Testis (tissue), 3 donors: ENCODE data around the gene GALNT17. TPM values are rescaled to one million over a fixed set of nuclear protein-coding genes. Genes with fewer than 3 reads are reported as not detected.

Experiments used
- DNase-seq: peaks from one replicate; pipeline ENCODE4 v3.0.0-alpha.2; 2019
- H3K27ac ChIP-seq, 2 donors: fragments of 200-600 bp; sonication (generic); one replicate each; pipeline ENCODE4 v1.5.1; 2019
- H3K27me3 ChIP-seq: fragments of 200-600 bp; sonication (generic); one replicate; pipeline ENCODE4 v1.5.1; 2019
- H3K36me3 ChIP-seq: fragments of 200-600 bp; sonication (generic); one replicate; pipeline ENCODE4 v1.5.1; 2017; ENCODE audit warnings: low read depth; ENCODE audit errors: missing control alignments
- H3K4me1 ChIP-seq: fragments of 200-600 bp; sonication (generic); one replicate; pipeline ENCODE4 v1.5.1; 2019
- H3K4me3 ChIP-seq, 2 donors: fragments of 200-600 bp; sonication (generic); one replicate each; pipeline ENCODE4 v1.5.1; 2017 to 2019
- H3K9me3 ChIP-seq: fragments of 200-600 bp; sonication (generic); one replicate; pipeline ENCODE4 v1.5.1; 2017
- POLR2A ChIP-seq: fragments of 450-650 bp; IDR thresholded peaks from one replicate; pipeline ENCODE4 v1.6.1; 2017; ENCODE audit warnings: antibody characterized with exemption, mild to moderate bottlenecking, moderate library complexity
- WGBS, 2 donors: methylation state at CpG; one replicate each; pipeline ENCODE4 v1.1.5; 2018; 5-methylcytosine and 5-hydroxymethylcytosine counted together
- intact Hi-C: fragments of 100-400 bp; cut with DNase I; formaldehyde crosslinking; loops from one replicate; pipeline ENCODE4 v1.15.1; 2023; ENCODE audit warnings: low total_unique reads
- polyA plus RNA-seq: library from polyadenylated mRNA; stranded (reverse); fragments of 350-450 nt; fragmentation: Illumina TruSeq; extraction: RNeasy Lipid Tissue Mini Kit (QIAGEN cat#74804); gene quantifications from one replicate; pipeline ENCODE4 v1.2.3, GENCODE V29; 2014; ENCODE audit warnings: low read depth, low replicate concordance; ENCODE audit not compliant: insufficient read depth
- total RNA-seq, 2 donors: library from RNA; depleted of rRNA; stranded (reverse); fragments of >200 nt; gene quantifications; one replicate each; pipeline ENCODE4 v1.2.3, GENCODE V29; 2016
- TF ChIP-seq, protein P1 (sequence below), 3 experiments: fragments of 450-650 bp in 2 of 3; fragments of 200-600 bp in 1 of 3; sonication (generic) in 1 of 3; IDR thresholded peaks; one replicate each; pipeline ENCODE4 v1.5.1; 2016 to 2019; ENCODE audit warnings: antibody characterized with exemption in 3 of 3, mild to moderate bottlenecking in 2 of 3, moderate library complexity in 1 of 3

Gene GALNT17
- total and polyA plus RNA-seq, 3 donors from 2014 or later: 10.9 to 39.1 (median 29.4) TPM

DNA sequence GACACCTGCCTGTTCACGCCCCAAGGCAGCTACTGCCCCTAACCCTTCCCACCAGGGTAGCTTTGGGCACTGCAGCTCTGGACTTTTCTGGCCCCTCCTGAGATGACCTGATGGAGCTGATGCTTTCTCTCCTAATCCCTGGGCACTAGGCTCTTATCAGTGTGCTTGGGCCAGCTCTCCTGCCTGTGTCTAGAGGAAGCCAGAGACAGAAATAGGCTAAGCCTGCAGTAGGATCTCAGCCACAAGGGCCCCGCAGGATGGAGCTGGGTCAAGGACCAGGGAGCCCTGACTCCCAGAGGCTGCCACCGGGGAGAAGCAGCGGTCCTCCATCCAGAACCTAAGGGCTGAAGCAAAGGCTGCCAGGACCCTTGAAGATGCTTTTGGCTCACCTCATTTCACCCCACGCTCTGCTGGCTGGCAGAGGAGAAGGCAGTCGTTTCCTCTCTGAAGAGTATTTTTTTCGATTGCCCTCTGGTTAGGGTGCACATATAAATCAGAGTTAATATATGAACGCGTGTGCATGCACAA, 580.8 kb downstream of the GALNT17 start:
- TF ChIP-seq POLR2A: no peak
- TF ChIP-seq, protein P1, sequence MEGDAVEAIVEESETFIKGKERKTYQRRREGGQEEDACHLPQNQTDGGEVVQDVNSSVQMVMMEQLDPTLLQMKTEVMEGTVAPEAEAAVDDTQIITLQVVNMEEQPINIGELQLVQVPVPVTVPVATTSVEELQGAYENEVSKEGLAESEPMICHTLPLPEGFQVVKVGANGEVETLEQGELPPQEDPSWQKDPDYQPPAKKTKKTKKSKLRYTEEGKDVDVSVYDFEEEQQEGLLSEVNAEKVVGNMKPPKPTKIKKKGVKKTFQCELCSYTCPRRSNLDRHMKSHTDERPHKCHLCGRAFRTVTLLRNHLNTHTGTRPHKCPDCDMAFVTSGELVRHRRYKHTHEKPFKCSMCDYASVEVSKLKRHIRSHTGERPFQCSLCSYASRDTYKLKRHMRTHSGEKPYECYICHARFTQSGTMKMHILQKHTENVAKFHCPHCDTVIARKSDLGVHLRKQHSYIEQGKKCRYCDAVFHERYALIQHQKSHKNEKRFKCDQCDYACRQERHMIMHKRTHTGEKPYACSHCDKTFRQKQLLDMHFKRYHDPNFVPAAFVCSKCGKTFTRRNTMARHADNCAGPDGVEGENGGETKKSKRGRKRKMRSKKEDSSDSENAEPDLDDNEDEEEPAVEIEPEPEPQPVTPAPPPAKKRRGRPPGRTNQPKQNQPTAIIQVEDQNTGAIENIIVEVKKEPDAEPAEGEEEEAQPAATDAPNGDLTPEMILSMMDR (IDR thresholded peaks at IDR 0.05): no peak
- Histone ChIP-seq H3K27me3 (no peaks in the 10 kb centered on the region), H3K4me3 (no peak overlapping the region), H3K36me3 (no peaks in the 10 kb centered on the region), H3K9me3 (no peaks in the 10 kb centered on the region), H3K4me1 (no peaks in the 10 kb centered on the region), H3K27ac (no peak overlapping the region)
- WGBS, 2 donors: 78 to 84% methylated on average over 6 to 9 of the region's 9 CpGs
- no peak for DNase-seq
- intact Hi-C loops: no loop called here

DNA sequence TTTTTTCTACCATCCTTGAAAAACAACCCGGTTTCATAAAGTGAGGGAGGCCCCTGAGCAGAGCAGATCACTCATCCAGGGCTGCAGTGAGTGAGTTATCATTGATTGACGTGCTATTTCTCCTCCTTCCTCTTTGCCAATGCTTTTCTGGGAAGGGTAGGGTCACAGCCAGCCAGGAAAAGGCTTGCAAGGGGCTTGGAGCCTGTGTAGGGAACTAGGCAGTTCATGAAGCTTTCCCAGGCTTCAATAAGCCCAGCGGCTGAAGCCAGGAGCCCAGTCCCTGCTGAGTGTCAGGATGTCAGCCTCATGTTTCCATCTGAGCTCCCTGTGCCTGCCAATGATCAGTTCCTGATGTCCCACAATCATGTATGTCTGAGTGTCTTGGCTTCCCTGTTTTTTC, 584.7 kb downstream of the GALNT17 start:
- WGBS, 2 donors: 46% methylated on average over 2 to 3 of the region's 3 CpGs
- Histone ChIP-seq H3K9me3 (no peaks in the 10 kb centered on the region), H3K4me1 (no peaks in the 10 kb centered on the region), H3K4me3 (no peak overlapping the region), H3K27ac (no peak overlapping the region), H3K27me3 (no peaks in the 10 kb centered on the region), H3K36me3 (no peaks in the 10 kb centered on the region)
- TF ChIP-seq, protein P1 (IDR thresholded peaks at IDR 0.05): no peak
- TF ChIP-seq POLR2A: no peak
- intact Hi-C loops: no loop called here
- DNase-seq: no peak

DNA sequence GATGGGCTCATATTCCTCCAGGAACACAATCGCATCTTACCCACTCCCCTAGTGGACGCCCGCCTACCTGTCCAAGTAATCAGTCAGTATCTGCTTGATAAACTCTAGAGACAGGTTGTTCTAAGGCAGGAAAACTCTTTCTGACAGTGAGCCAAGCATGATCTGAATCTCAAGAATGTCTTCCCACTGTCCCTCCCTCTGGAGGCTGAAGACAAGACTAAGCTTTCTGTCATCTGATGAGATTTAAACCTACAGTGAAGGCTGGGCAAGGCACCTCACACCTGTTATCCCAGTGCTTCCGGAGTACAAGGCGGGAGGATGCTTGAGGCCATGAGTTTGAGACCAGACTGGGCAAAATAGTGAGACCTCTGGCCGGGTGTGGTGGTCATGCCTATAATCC, 586.6 kb downstream of the GALNT17 start:
- Histone ChIP-seq H3K4me1 (no peaks in the 10 kb centered on the region), H3K9me3 (no peaks in the 10 kb centered on the region), H3K27me3 (no peaks in the 10 kb centered on the region), H3K36me3 (no peaks in the 10 kb centered on the region), H3K4me3 (no peak overlapping the region), H3K27ac (no peak overlapping the region)
- DNase-seq: no peak
- no peak for TF ChIP-seq POLR2A
- WGBS, 2 donors: 87 to 89% methylated on average over 6 of the region's 6 CpGs
- intact Hi-C loops: no loop called here

DNA sequence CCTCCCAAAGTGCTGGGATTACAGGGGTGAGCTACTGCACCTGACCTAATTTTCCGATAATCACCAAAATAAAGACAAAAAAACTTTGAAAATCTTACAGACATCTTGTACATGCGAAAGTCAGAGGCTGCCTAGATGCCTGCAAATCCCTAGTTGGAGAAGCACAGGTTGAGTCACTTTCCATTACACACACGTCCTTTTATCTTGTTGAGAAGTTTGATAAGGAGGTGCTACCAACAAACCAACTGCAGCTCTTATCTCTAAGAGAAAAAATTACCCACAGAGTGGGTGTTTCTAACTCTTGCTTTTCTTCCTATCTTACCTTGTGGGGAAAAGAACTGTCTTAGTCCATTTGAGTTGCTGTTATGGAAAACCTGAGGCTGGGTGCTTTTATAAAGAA, 589.8 kb downstream of the GALNT17 start:
- Histone ChIP-seq H3K36me3 (no peaks in the 10 kb centered on the region), H3K27me3 (no peaks in the 10 kb centered on the region), H3K9me3 (no peaks in the 10 kb centered on the region), H3K4me3 (no peak overlapping the region), H3K4me1 (no peaks in the 10 kb centered on the region), H3K27ac (no peak overlapping the region)
- TF ChIP-seq POLR2A: no peak
- TF ChIP-seq, protein P1 (IDR thresholded peaks at IDR 0.05): no peak
- WGBS, 2 donors: 78 to 85% methylated on average over 3 of the region's 3 CpGs
- intact Hi-C loops: no loop called here
- DNase-seq: no peak

DNA sequence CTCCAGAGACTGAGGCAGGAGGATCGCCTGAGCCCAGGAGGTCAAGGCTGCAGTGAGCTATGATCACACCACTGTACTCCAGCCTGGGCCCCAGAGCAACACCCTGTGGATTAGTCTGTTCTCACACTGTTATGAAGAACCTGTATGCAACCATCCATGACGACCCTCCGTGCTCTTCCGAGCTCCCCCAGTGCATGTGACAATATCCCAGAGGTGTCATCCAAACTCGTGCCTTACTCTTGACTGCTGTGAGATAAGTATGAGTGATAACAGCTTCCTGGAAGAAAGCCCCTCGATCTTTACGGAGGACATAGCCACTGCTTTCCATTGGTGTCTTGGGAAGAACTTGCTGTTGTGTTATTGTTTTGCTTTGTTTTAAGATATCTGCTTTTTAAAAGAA, 591.9 kb downstream of the GALNT17 start:
- intact Hi-C loops: no loop called here
- H3K27me3 ChIP-seq: no peaks in the 10 kb centered on the region
- H3K36me3 ChIP-seq: no peaks in the 10 kb centered on the region
- no peaks in the 10 kb centered on the region for H3K4me1 ChIP-seq
- no peak overlapping the region for H3K4me3 ChIP-seq
- TF ChIP-seq POLR2A: no peak
- 67 to 70% methylated on average over 6 to 7 of the region's 7 CpGs for WGBS, 2 donors
- H3K9me3 ChIP-seq: no peaks in the 10 kb centered on the region
- DNase-seq: no peak
- H3K27ac ChIP-seq: no peak overlapping the region

DNA sequence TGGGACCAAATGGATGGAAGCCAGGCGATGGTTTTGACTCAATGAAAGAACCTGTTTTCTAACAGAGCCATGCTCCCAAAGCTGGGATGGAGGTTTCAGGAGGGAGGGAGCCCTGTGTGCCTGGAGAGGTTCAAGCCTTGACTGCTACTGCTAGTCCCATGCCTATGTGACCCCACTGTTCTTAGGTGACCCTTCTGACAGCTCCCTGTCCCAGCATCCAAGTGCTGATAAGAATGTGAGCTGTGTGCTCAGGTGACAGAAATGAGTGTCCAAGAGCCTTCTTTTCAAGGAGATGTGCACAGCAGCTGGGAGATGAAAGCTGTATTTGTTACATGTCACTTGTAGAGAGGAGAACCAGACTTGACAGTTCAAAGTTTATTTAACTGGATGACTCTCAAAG, 595.4 kb downstream of the GALNT17 start:
- Histone ChIP-seq H3K9me3 (no peaks in the 10 kb centered on the region), H3K4me3 (no peak overlapping the region), H3K27ac (no peak overlapping the region), H3K4me1 (no peaks in the 10 kb centered on the region), H3K27me3 (no peaks in the 10 kb centered on the region), H3K36me3 (no peaks in the 10 kb centered on the region)
- DNase-seq: no peak
- intact Hi-C loops: no loop called here
- TF ChIP-seq, protein P1 (IDR thresholded peaks at IDR 0.05): no peak
- no peak for TF ChIP-seq POLR2A
- 89 to 90% methylated on average over 1 of the region's 1 CpG for WGBS, 2 donors
